Ishikawa (cell line): Measurements from ENCODE around the gene MMP11.

Source experiments
- CREB1 ChIP-seq: IDR thresholded peaks from 2 replicates; pipeline ENCODE4 v1.6.1; 2012; ENCODE audit warnings: low read depth
- EP300 ChIP-seq: IDR thresholded peaks from 2 replicates; pipeline ENCODE4 v1.6.1; 2012; ENCODE audit warnings: borderline replicate concordance
- TAF1 ChIP-seq: IDR thresholded peaks from 2 replicates; pipeline ENCODE4 v1.6.1; 2012; ENCODE audit warnings: low read depth, mild to moderate bottlenecking

DNA sequence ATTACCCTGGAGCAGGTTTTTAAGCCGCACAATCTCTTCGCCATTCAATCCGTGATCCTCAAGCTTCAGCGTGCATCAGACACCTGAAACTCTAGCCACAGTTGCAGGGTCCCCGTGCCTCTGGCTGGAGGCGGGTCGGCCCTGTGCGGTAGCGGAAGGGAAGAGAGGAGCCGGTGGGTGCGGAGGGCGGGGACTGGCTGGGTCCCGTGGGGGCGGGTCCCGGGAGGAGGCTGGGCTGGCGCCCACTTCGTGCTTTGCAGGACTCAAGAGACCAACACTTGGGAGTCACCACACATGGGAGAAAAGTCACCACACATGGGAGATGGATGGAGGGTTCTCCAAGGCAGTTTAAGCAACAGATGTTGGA lies 9.1 kb upstream of the MMP11 start:
- TF ChIP-seq CREB1 (no peak), EP300 (no peak), TAF1 (no peak)
